Mesenteric fat pad (tissue), 1 donor: ENCODE results near the gene PLEK2. TPM values are rescaled to one million over a fixed set of nuclear protein-coding genes. Genes with fewer than 3 reads are reported as not detected.
A peak's percentile ranks its signal among the peaks of the same experiment; 100 is the strongest.
"Not testable (repeated sequence)": the region's sequence is repeated elsewhere in the genome, so short reads cannot be mapped to it uniquely, and the experiment has no call there.

Experiments
- DNase-seq: peaks from one replicate; pipeline ENCODE4 v3.0.0-alpha.2; 2020; ENCODE audit warnings: low spot score
- total RNA-seq: library from RNA; stranded (reverse); fragmentation: NEBNext Ultra II Directional; extraction: Animal tissue kit (Norgen Biotek cat#: 25700); gene quantifications from one replicate; pipeline ENCODE4 v1.2.1, GENCODE V29; 2021
- donor health status: DM: yes; HTN: yes; CAD: no.

The PLEK2 gene
- total RNA-seq, 1 donor from 2014 or later = 0.64 TPM

GRCh38 chr14:67429510-67430205 is 17.7 kb upstream of the PLEK2 start:
- no peak for DNase-seq

GRCh38 chr14:67428501-67429031 is 16.6 kb upstream of the PLEK2 start:
- no peak for DNase-seq

- DNase-seq = no peak
Measured at GRCh38 chr14:67426983-67427606, 15.1 kb upstream of the PLEK2 start.

GRCh38 chr14:67426161-67426560 is 14.2 kb upstream of the PLEK2 start:
- DNase-seq = no peak

GRCh38 chr14:67425608-67426007 is 13.6 kb upstream of the PLEK2 start:
- DNase-seq = no peak

GRCh38 chr14:67424539-67424938 is 12.6 kb upstream of the PLEK2 start:
- no peak for DNase-seq

- DNase-seq = no peak
Measured at GRCh38 chr14:67423424-67423823, 11.5 kb upstream of the PLEK2 start.

GRCh38 chr14:67421356-67422224 is 9.6 kb upstream of the PLEK2 start:
- DNase-seq = no peak

- DNase-seq = no peak
Measured at GRCh38 chr14:67420102-67420739, 8.3 kb upstream of the PLEK2 start.

- no peak for DNase-seq
Measured at GRCh38 chr14:67418401-67419191, 6.6 kb upstream of the PLEK2 start.

GRCh38 chr14:67417633-67418032 is 5.7 kb upstream of the PLEK2 start:
- no peak for DNase-seq

- DNase-seq = no peak
Measured at GRCh38 chr14:67416810-67417209, 4.8 kb upstream of the PLEK2 start.

GRCh38 chr14:67416085-67416484 is 4.1 kb upstream of the PLEK2 start:
- no peak for DNase-seq

- not testable (repeated sequence) for DNase-seq
Measured at GRCh38 chr14:67415610-67416009, 3.6 kb upstream of the PLEK2 start.

- no peak for DNase-seq
Measured at GRCh38 chr14:67413806-67414769, 2.1 kb upstream of the PLEK2 start.

GRCh38 chr14:67411370-67411769 is 595 bp downstream of the PLEK2 start:
- DNase-seq = no peak

- peak; percentile 67 for DNase-seq
Measured at GRCh38 chr14:67410313-67410712, 1.7 kb downstream of the PLEK2 start.

- DNase-seq = peak; percentile 51
Measured at GRCh38 chr14:67409461-67409860, 2.5 kb downstream of the PLEK2 start.

- peak; percentile 18 for DNase-seq
Measured at GRCh38 chr14:67408122-67408801, 3.7 kb downstream of the PLEK2 start.
